Ishikawa (cell line): ENCODE measurements around the gene TBC1D22A.

Experiments used
- CEBPB ChIP-seq: IDR thresholded peaks from 2 replicates; pipeline ENCODE4 v1.6.1; 2012
- CREB1 ChIP-seq: IDR thresholded peaks from 2 replicates; pipeline ENCODE4 v1.6.1; 2012; ENCODE audit warnings: low read depth
- EP300 ChIP-seq: IDR thresholded peaks from 2 replicates; pipeline ENCODE4 v1.6.1; 2012; ENCODE audit warnings: borderline replicate concordance
- FOXM1 ChIP-seq: IDR thresholded peaks from 2 replicates; pipeline ENCODE4 v1.6.1; 2012; ENCODE audit warnings: low read depth, borderline replicate concordance
- MAX ChIP-seq: IDR thresholded peaks from 2 replicates; pipeline ENCODE4 v1.6.1; 2012
- RAD21 ChIP-seq: IDR thresholded peaks from 2 replicates; pipeline ENCODE4 v1.6.1; 2012; ENCODE audit warnings: low read depth
- TAF1 ChIP-seq: IDR thresholded peaks from 2 replicates; pipeline ENCODE4 v1.6.1; 2012; ENCODE audit warnings: low read depth, mild to moderate bottlenecking
- YY1 ChIP-seq: IDR thresholded peaks from 2 replicates; pipeline ENCODE4 v1.6.1; 2012; ENCODE audit warnings: low read depth

- TF ChIP-seq YY1 (no peak), FOXM1 (no peak), CEBPB (no peak), RAD21 (no peak), CREB1 (no peak), MAX (no peak), EP300 (no peak), TAF1 (no peak)
These were observed 29.9 kb upstream of the TBC1D22A start for GRCh38 chr22:46732513-46732912.
